ENCODE results near the gene OLFML2B.
"Not testable (repeated sequence)": the region's sequence is repeated elsewhere in the genome, so short reads cannot be mapped to it uniquely, and the experiment has no call there.

The OLFML2B gene

DNA sequence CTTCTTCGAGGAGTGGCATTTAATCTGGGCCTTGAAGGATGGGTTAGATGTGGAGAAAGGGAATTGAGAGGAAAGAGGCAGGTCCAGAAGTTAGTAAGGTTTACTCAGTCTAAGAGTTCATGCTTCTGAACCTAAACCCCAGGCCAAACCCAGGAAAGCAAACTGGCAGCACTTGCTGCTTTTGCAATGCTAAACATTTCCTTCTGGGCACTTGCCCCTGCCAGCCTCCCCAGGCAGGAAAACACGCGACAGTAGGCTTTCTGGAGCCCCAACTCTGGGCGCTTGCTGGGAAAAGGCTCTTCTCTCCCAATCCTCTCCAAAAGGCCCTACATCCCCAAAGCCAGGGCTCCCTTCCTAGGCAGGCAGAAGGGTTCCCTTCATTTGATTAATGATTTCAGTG, 2.5 kb downstream of the OLFML2B start:
- H3K4me1 ChIP-seq (ENCODE audit: control insufficient read depth in 2 of 2, insufficient read depth in 2 of 2, low read length in 2 of 2), result peaks cover 5 to 9% of the 10 kb centered on the region in 2 donors
- H3K36me3 ChIP-seq (ENCODE audit: control insufficient read depth in 2 of 2, insufficient read depth in 2 of 2, low read length in 2 of 2), result no peaks in the 10 kb centered on the region
- H3K9ac ChIP-seq (ENCODE audit: low read depth in 1 of 2, low read length in 2 of 2), result no peak overlapping the region
- H3K27me3 ChIP-seq (ENCODE audit: control insufficient read depth in 2 of 2, insufficient read depth in 2 of 2, low read length in 2 of 2), result peaks cover 0 to 6% of the 10 kb centered on the region in 2 donors
- H3K27ac ChIP-seq (ENCODE audit: low read depth in 2 of 2, low read length in 2 of 2), result no peak overlapping the region
- H3K9me3 ChIP-seq (ENCODE audit: control insufficient read depth in 2 of 2, low read length in 2 of 2), result no peaks in the 10 kb centered on the region
- no peak overlapping the region for H3K4me3 ChIP-seq (ENCODE audit: low read length in 2 of 2)

DNA sequence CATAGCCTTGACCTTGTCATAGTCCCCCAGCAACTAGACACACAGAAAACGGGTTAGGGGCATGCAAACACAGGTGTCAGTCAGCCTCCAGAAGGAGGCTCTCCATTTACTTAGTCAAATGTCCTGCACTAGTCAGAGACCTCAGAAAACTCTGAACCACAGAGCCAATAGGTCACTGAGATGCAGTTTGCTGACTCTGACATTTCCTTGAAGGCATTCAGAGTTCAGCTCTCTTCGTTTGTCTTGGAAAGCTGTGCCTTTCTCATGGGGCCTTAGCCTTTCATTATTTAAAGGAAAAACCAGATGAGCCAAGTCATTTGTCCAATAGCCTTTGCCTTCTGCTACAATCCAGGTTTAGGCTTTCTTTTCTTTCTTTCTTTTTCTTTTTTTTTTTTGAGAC, 3.5 kb downstream of the OLFML2B start:
- H3K4me1 ChIP-seq (ENCODE audit: control insufficient read depth in 2 of 2, insufficient read depth in 2 of 2, low read length in 2 of 2), result peaks cover 5 to 9% of the 10 kb centered on the region in 2 donors
- H3K36me3 ChIP-seq (ENCODE audit: control insufficient read depth in 2 of 2, insufficient read depth in 2 of 2, low read length in 2 of 2), result no peaks in the 10 kb centered on the region
- no peak overlapping the region for H3K4me3 ChIP-seq (ENCODE audit: low read length in 2 of 2)
- H3K9me3 ChIP-seq (ENCODE audit: control insufficient read depth in 2 of 2, low read length in 2 of 2), result no peaks in the 10 kb centered on the region
- H3K9ac ChIP-seq (ENCODE audit: low read depth in 1 of 2, low read length in 2 of 2), result no peak overlapping the region
- no peak overlapping the region for H3K27ac ChIP-seq (ENCODE audit: low read depth in 2 of 2, low read length in 2 of 2)
- H3K27me3 ChIP-seq (ENCODE audit: control insufficient read depth in 2 of 2, insufficient read depth in 2 of 2, low read length in 2 of 2), result no peaks in the 10 kb centered on the region

DNA sequence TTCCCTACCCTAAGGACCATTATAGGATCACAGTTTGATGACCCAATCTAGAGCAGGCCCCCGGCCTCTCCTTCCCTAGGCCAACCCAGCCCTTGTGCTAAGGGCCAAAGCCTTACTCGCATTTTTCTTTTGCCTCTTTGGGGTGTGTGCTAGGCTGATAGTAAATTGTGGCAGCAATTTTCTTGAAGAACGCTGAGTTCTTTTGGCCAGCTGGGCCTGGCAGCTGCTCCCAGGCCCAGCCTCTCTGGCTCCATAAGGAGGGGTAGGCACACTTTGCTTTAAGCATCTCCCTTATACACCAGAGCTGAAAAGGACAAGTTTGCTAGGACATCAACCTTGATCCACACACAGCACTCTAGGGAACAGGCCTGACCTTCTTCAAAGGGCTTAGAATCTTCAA, 4.2 kb downstream of the OLFML2B start:
- H3K27me3 ChIP-seq (ENCODE audit: control insufficient read depth in 2 of 2, insufficient read depth in 2 of 2, low read length in 2 of 2), result no peaks in the 10 kb centered on the region
- no peak overlapping the region for H3K9ac ChIP-seq (ENCODE audit: low read depth in 1 of 2, low read length in 2 of 2)
- no peaks in the 10 kb centered on the region for H3K36me3 ChIP-seq (ENCODE audit: control insufficient read depth in 2 of 2, insufficient read depth in 2 of 2, low read length in 2 of 2)
- no peak overlapping the region for H3K27ac ChIP-seq (ENCODE audit: low read depth in 2 of 2, low read length in 2 of 2)
- no peaks in the 10 kb centered on the region for H3K9me3 ChIP-seq (ENCODE audit: control insufficient read depth in 2 of 2, low read length in 2 of 2)
- peaks cover 5 to 9% of the 10 kb centered on the region in 2 donors for H3K4me1 ChIP-seq (ENCODE audit: control insufficient read depth in 2 of 2, insufficient read depth in 2 of 2, low read length in 2 of 2)
- no peak overlapping the region for H3K4me3 ChIP-seq (ENCODE audit: low read length in 2 of 2)

DNA sequence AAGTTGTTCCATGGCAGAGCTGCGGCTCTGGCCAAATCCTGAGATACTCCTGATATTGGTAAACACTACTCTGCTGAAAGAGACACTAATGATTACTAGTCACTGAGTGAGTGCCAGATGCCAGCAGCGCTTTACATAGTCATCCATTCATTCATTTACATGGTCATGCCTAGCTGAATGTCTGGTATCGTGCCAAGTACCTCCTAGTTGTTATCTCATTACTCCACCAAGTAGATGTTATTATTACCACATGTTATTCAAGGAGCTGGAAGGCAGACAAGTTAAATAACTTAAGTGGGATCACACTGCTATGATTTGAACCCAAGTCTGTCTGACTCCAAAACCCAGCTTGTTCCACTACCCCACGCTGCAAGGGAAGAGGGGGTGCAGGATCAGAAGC, 4.7 kb downstream of the OLFML2B start:
- H3K4me1 ChIP-seq (ENCODE audit: control insufficient read depth in 2 of 2, insufficient read depth in 2 of 2, low read length in 2 of 2), result peaks cover 5 to 8% of the 10 kb centered on the region in 2 donors
- H3K27ac ChIP-seq (ENCODE audit: low read depth in 2 of 2, low read length in 2 of 2), result no peak overlapping the region
- H3K9me3 ChIP-seq (ENCODE audit: control insufficient read depth in 2 of 2, low read length in 2 of 2), result no peaks in the 10 kb centered on the region
- H3K36me3 ChIP-seq (ENCODE audit: control insufficient read depth in 2 of 2, insufficient read depth in 2 of 2, low read length in 2 of 2), result no peaks in the 10 kb centered on the region
- no peak overlapping the region for H3K9ac ChIP-seq (ENCODE audit: low read depth in 1 of 2, low read length in 2 of 2)
- H3K27me3 ChIP-seq (ENCODE audit: control insufficient read depth in 2 of 2, insufficient read depth in 2 of 2, low read length in 2 of 2), result no peaks in the 10 kb centered on the region
- no peak overlapping the region for H3K4me3 ChIP-seq (ENCODE audit: low read length in 2 of 2)

DNA sequence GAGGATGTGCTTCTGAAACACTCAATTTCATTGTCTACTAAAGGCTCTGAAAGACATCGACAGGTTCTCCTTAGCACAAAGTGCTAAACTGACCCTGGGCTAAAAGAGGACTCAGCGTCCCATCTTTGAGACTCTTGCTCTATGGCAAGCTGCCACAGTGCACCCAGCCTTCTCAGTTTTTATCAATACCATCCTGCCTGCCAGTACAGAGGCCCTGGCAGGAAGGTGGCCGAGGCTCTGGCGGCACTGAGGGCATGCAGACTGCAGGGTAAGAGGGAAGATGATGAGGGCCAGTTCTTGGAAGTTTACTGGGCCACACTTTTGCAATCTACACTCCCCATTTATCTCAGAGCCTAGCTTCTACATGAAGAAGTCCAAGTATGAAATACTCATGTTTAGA, 5.3 kb downstream of the OLFML2B start:
- no peak overlapping the region for H3K27ac ChIP-seq (ENCODE audit: low read depth in 2 of 2, low read length in 2 of 2)
- H3K4me3 ChIP-seq (ENCODE audit: low read length in 2 of 2), result no peak overlapping the region
- H3K27me3 ChIP-seq (ENCODE audit: control insufficient read depth in 2 of 2, insufficient read depth in 2 of 2, low read length in 2 of 2), result no peaks in the 10 kb centered on the region
- H3K4me1 ChIP-seq (ENCODE audit: control insufficient read depth in 2 of 2, insufficient read depth in 2 of 2, low read length in 2 of 2), result peaks cover 4 to 5% of the 10 kb centered on the region in 2 donors
- no peaks in the 10 kb centered on the region for H3K9me3 ChIP-seq (ENCODE audit: control insufficient read depth in 2 of 2, low read length in 2 of 2)
- no peaks in the 10 kb centered on the region for H3K36me3 ChIP-seq (ENCODE audit: control insufficient read depth in 2 of 2, insufficient read depth in 2 of 2, low read length in 2 of 2)
- H3K9ac ChIP-seq (ENCODE audit: low read depth in 1 of 2, low read length in 2 of 2), result no peak overlapping the region

DNA sequence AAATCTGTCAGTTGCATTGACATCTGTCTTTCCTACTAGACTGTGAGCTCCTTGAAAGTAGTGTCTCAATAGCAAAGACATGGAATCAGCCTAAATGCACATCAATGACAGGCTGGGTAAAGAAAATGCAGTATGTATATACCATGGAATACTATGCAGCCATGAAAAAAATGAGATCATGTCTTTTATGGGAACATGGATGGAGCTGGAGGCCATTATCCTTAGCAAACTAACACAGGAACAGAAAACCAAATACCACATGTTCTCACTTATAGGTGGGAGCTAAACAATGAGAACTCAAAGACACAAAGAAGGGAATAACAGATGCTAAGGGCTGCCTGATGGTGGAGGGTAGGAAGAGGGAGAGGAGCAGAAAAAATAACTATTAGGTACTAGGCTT, 5.9 kb downstream of the OLFML2B start:
- H3K27me3 ChIP-seq (ENCODE audit: control insufficient read depth in 2 of 2, insufficient read depth in 2 of 2, low read length in 2 of 2); H3K9me3 ChIP-seq (ENCODE audit: control insufficient read depth in 2 of 2, low read length in 2 of 2); H3K27ac ChIP-seq (ENCODE audit: low read depth in 2 of 2, low read length in 2 of 2); H3K4me3 ChIP-seq (ENCODE audit: low read length in 2 of 2); H3K4me1 ChIP-seq (ENCODE audit: control insufficient read depth in 2 of 2, insufficient read depth in 2 of 2, low read length in 2 of 2); H3K36me3 ChIP-seq (ENCODE audit: control insufficient read depth in 2 of 2, insufficient read depth in 2 of 2, low read length in 2 of 2); H3K9ac ChIP-seq (ENCODE audit: low read depth in 1 of 2, low read length in 2 of 2): not testable (repeated sequence)

DNA sequence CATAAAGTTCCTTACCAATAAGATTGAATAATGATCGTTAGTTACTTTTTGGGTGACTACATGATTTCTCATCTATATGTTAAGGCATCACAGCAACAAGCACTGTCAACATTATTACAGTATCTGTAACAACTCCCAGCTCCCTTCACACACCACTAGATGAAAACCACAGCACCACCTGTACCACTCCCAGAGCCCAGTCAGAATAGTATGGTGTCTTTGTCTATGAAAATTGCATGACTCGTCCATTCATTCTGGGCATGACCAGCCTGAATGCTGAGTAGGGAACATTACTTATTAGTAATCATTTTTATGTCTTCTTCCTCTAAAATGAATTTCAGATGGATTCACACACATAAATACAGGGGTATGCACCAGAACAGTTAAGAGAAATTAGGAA, 7.0 kb downstream of the OLFML2B start:
- no peak overlapping the region for H3K4me3 ChIP-seq (ENCODE audit: low read length in 2 of 2)
- no peak overlapping the region for H3K9ac ChIP-seq (ENCODE audit: low read depth in 1 of 2, low read length in 2 of 2)
- H3K9me3 ChIP-seq (ENCODE audit: control insufficient read depth in 2 of 2, low read length in 2 of 2), result no peaks in the 10 kb centered on the region
- H3K36me3 ChIP-seq (ENCODE audit: control insufficient read depth in 2 of 2, insufficient read depth in 2 of 2, low read length in 2 of 2), result no peaks in the 10 kb centered on the region
- peaks cover 0 to 2% of the 10 kb centered on the region in 2 donors for H3K4me1 ChIP-seq (ENCODE audit: control insufficient read depth in 2 of 2, insufficient read depth in 2 of 2, low read length in 2 of 2)
- H3K27ac ChIP-seq (ENCODE audit: low read depth in 2 of 2, low read length in 2 of 2), result no peak overlapping the region
- no peaks in the 10 kb centered on the region for H3K27me3 ChIP-seq (ENCODE audit: control insufficient read depth in 2 of 2, insufficient read depth in 2 of 2, low read length in 2 of 2)

DNA sequence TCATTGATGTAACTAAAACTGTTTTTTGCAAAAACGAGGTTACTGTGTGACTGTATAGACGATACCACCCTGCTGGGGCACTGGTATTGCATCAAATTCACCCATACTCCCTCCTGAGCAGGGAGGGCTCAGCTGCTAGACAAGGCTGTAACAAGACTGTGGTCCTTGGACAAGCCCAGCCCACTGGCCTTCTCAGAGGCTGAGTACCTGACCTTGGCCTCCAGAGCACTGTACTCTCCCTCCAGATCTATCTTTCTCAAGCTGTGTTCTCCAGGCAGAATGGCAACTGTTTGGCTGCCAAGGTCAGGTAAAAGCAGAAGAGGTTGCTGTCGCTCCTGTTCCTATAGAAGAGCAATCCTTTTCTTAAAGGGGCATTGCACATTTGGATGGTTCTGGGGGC, 8.5 kb downstream of the OLFML2B start:
- Histone ChIP-seq H3K36me3 (ENCODE audit: control insufficient read depth in 2 of 2, insufficient read depth in 2 of 2, low read length in 2 of 2) (no peaks in the 10 kb centered on the region), H3K9ac (ENCODE audit: low read depth in 1 of 2, low read length in 2 of 2) (no peak overlapping the region), H3K27me3 (ENCODE audit: control insufficient read depth in 2 of 2, insufficient read depth in 2 of 2, low read length in 2 of 2) (no peaks in the 10 kb centered on the region), H3K4me1 (ENCODE audit: control insufficient read depth in 2 of 2, insufficient read depth in 2 of 2, low read length in 2 of 2) (no peaks in the 10 kb centered on the region), H3K9me3 (ENCODE audit: control insufficient read depth in 2 of 2, low read length in 2 of 2) (no peaks in the 10 kb centered on the region), H3K4me3 (ENCODE audit: low read length in 2 of 2) (no peak overlapping the region), H3K27ac (ENCODE audit: low read depth in 2 of 2, low read length in 2 of 2) (no peak overlapping the region)

DNA sequence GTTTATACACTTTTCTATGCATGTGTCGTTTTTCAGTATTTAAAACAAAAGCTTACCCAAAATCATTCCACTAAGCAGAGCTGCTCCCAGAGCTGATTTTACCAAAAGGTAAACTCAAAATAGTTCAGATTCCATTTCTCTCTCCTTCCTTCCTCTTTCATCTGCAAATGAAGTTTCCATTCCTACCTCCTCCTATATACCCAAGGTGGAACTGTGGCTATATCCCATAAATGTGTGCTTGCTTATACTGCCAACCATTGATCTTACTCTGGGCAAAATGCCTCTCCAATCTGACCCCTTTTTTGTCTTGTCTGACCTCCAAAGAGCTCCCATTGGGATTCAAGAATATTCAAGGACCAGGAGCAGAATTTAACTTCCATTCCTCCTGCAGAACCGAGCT, 9.5 kb downstream of the OLFML2B start:
- no peaks in the 10 kb centered on the region for H3K4me1 ChIP-seq (ENCODE audit: control insufficient read depth in 2 of 2, insufficient read depth in 2 of 2, low read length in 2 of 2)
- H3K9ac ChIP-seq (ENCODE audit: low read depth in 1 of 2, low read length in 2 of 2), result no peak overlapping the region
- H3K9me3 ChIP-seq (ENCODE audit: control insufficient read depth in 2 of 2, low read length in 2 of 2), result no peaks in the 10 kb centered on the region
- no peaks in the 10 kb centered on the region for H3K36me3 ChIP-seq (ENCODE audit: control insufficient read depth in 2 of 2, insufficient read depth in 2 of 2, low read length in 2 of 2)
- H3K27me3 ChIP-seq (ENCODE audit: control insufficient read depth in 2 of 2, insufficient read depth in 2 of 2, low read length in 2 of 2), result no peaks in the 10 kb centered on the region
- H3K27ac ChIP-seq (ENCODE audit: low read depth in 2 of 2, low read length in 2 of 2), result no peak overlapping the region
- H3K4me3 ChIP-seq (ENCODE audit: low read length in 2 of 2), result no peak overlapping the region

DNA sequence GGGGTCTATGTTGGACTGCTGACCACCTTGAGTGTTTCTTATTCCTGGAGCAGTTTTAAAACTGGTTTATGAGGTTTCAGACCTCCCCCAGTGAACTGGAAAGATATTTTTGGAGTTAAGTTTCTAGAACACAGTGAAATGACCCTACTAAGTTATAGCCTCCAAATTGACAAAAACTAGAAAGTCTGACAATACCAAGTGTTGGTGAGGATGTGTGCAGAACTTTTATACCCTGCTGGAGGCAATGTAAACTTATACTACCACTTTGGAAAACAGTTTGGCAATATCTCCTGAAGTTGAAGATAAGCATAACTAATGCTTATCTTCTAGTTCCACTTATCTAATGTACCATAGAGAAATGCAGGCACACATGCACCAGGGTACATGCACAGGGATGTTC, 10.4 kb downstream of the OLFML2B start:
- Histone ChIP-seq H3K27ac (ENCODE audit: low read depth in 2 of 2, low read length in 2 of 2) (no peak overlapping the region), H3K36me3 (ENCODE audit: control insufficient read depth in 2 of 2, insufficient read depth in 2 of 2, low read length in 2 of 2) (no peaks in the 10 kb centered on the region), H3K4me3 (ENCODE audit: low read length in 2 of 2) (no peak overlapping the region), H3K9me3 (ENCODE audit: control insufficient read depth in 2 of 2, low read length in 2 of 2) (no peaks in the 10 kb centered on the region), H3K9ac (ENCODE audit: low read depth in 1 of 2, low read length in 2 of 2) (no peak overlapping the region), H3K4me1 (ENCODE audit: control insufficient read depth in 2 of 2, insufficient read depth in 2 of 2, low read length in 2 of 2) (no peaks in the 10 kb centered on the region), H3K27me3 (ENCODE audit: control insufficient read depth in 2 of 2, insufficient read depth in 2 of 2, low read length in 2 of 2) (no peaks in the 10 kb centered on the region)

DNA sequence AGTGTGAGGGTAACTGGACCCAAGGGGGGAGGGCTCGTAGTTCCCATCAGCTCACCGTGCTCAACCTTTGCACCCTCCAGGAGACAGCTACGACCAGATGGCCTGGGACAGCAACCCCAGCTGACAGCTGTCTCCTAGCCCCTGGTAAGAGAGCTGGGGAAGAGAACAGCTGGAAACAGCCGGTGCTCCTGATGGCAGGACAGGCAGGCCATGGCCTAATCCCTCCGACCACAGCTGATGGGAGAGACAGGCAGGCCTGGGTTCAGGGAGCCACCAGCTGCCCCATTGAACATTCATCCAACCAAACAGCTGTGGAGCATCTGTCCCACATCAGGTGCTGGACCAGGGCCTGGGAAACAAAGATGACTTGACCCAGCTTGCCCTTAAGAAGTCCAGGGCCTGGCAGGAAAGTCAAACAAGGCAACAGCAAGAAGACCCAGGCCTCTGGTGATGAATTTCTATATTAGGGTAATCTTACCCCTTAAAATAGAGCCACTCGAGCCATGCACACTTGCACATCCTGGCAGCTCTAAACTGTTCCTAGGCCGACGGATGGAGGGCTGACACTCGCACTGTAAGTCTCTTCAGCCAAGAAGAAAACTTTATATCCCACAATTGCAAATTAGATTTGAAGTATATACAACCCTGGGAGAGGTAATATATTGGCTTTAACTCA, 12.2 kb downstream of the OLFML2B start:
- H3K4me3 ChIP-seq (ENCODE audit: low read length in 2 of 2), result no peak overlapping the region
- no peaks in the 10 kb centered on the region for H3K4me1 ChIP-seq (ENCODE audit: control insufficient read depth in 2 of 2, insufficient read depth in 2 of 2, low read length in 2 of 2)
- no peaks in the 10 kb centered on the region for H3K27me3 ChIP-seq (ENCODE audit: control insufficient read depth in 2 of 2, insufficient read depth in 2 of 2, low read length in 2 of 2)
- no peak overlapping the region for H3K9ac ChIP-seq (ENCODE audit: low read depth in 1 of 2, low read length in 2 of 2)
- no peak overlapping the region for H3K27ac ChIP-seq (ENCODE audit: low read depth in 2 of 2, low read length in 2 of 2)
- H3K36me3 ChIP-seq (ENCODE audit: control insufficient read depth in 2 of 2, insufficient read depth in 2 of 2, low read length in 2 of 2), result no peaks in the 10 kb centered on the region
- no peaks in the 10 kb centered on the region for H3K9me3 ChIP-seq (ENCODE audit: control insufficient read depth in 2 of 2, low read length in 2 of 2)

Data from mucosa of rectum (tissue), 2 donors.